Activated CD8-positive, alpha-beta memory T cell treated with anti-CD3 and anti-CD28 coated beads, Interleukin-2, amount 10 ng/mL, durations not matched to agents 7 days and 5 days (primary cell): ENCODE results near the gene NGEF. TPM values are rescaled to one million over a fixed set of nuclear protein-coding genes. Genes with fewer than 3 reads are reported as not detected.

Experiments used
- ATAC-seq: fragments of 150-1000 bp; cut with Tn5 transposase; one replicate; pipeline ENCODE4 v1.10.0; 2021; ENCODE audit warnings: moderate library complexity
- CTCF ChIA-PET: fragments of 350-600 bp; sonication (Branson Sonifier 250); formaldehyde crosslinking; loops from one replicate; lab custom pipeline; 2021; ENCODE audit warnings: antibody characterized with exemption; lab: Charles Lee
- DNase-seq: peaks from one replicate; pipeline ENCODE4 v3.0.0-alpha.2; 2020
- H3K27ac Mint-ChIP-seq: one replicate; pipeline ENCODE4 v1.8.0; 2021; ENCODE audit warnings: mild to moderate bottlenecking, mixed read lengths
- H3K27me3 Mint-ChIP-seq: one replicate; pipeline ENCODE4 v1.8.0; 2021; ENCODE audit warnings: mixed read lengths
- H3K36me3 Mint-ChIP-seq: one replicate; pipeline ENCODE4 v1.8.0; 2021; ENCODE audit warnings: mild to moderate bottlenecking, mixed read lengths
- H3K4me1 Mint-ChIP-seq: one replicate; pipeline ENCODE4 v1.8.0; 2021; ENCODE audit warnings: mixed read lengths
- H3K4me3 Mint-ChIP-seq: one replicate; pipeline ENCODE4 v1.8.0; 2021; ENCODE audit warnings: mild to moderate bottlenecking, moderate library complexity, mixed read lengths
- H3K9me3 Mint-ChIP-seq: one replicate; pipeline ENCODE4 v1.8.0; 2022; ENCODE audit warnings: low read depth, mixed read lengths
- total RNA-seq, 2 experiments: library from RNA; stranded (reverse); gene quantifications; one replicate each; pipeline ENCODE4 v1.2.3, GENCODE V29; 2021

NGEF gene
- total RNA-seq, 2 experiments from 2014 or later, result not detected

DNA sequence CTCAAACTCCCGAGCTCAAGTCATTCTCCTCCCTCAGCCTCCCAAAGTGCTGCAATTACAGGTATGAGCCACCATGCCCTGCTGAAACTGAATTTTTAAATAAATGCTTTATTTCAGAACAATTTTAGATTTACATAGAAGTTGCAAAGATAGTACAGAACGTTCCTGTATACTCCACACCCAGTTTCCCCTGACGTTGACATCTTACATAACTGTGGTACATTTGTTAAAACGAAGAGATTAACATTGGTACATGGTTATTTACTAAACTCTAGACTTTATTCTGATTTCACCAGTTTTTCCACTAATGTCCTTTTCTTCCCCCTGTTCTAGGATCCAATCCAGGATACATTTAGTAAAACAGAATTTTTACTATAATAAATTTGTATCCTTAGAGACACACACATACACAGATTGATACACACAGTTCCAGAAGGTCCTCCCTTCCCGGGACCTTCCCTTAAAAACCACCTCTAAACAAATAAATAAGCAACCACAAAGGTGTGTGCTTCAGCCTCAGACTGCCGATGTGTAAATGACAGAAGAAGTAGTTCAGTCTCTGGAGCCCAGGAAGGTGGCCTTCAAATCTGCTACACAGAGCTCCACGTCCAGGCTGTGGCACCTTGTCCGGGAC lies 26.3 kb upstream of the NGEF start:
- Mint-ChIP-seq H3K4me1 (no peaks in the 10 kb centered on the region), H3K4me3 (no peak overlapping the region), H3K27ac (no peak overlapping the region), H3K27me3 (peaks cover 3% of the 10 kb centered on the region), H3K9me3 (no peaks in the 10 kb centered on the region), H3K36me3 (no peaks in the 10 kb centered on the region)
- CTCF ChIA-PET, result interaction anchor here (0.7 to 1.6 kb wide), 3 partner anchors 10 to 282 kb away, joined by 3 read pairs; no protein-coding TSS in a partner anchor
- ATAC-seq, result no peak
- DNase-seq, result no peak

DNA sequence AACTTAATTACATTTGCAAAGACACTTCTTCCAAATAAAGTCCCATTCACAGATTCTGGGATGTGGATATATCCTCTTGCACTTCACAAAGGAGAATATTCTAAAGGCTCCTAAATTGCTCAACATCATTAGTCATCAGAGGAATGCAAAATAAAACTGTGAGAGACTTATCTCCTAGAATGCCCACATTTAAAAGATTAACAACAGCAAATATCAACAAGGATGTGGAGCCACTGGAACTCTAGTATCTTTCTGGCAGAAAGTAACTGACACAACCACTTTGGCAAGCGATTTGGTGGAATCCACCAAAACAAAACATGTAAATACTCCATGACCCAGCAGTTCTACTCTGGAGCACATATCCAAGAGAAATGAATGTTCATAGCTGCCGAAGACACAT lies 24.0 kb upstream of the NGEF start:
- Mint-ChIP-seq H3K4me1 (no peaks in the 10 kb centered on the region), H3K27ac (no peak overlapping the region), H3K36me3 (no peaks in the 10 kb centered on the region), H3K27me3 (no peaks in the 10 kb centered on the region), H3K9me3 (no peaks in the 10 kb centered on the region), H3K4me3 (no peak overlapping the region)
- DNase-seq, result no peak
- ATAC-seq, result no peak
- CTCF ChIA-PET, result no interaction called here

DNA sequence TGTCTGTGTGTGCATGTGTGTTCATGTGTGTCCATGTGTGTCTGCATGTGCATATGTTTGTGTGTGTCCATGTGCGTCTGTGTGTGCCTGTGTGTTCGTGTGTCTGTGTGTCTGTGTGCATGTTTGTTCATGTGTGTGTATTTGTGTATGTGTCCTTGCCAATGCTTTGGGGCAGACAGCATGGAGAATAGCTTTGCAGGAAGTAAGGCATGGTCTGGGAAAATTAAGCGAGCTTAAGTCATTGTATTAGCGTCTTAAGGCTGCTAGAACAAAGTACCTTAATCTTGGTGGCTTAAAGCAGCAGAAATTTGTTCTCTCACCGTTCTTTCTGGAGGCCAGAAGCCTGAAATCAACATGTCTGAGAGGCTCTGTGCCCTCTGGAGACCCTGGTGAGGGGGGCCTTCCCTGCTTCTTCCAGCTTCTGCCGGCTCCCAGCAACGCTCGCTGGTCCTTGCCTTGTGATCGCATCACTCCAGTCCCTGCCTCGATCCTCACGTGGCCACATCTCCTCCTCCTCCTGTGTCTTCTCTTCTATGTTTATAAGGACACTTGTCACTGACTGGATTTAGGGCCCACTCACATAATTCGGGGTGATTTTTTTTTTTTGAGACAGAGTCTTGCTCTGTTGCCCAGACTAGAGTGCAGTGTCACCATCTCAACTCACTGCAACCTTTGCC lies 23.2 kb upstream of the NGEF start:
- DNase-seq, result no peak
- Mint-ChIP-seq H3K27me3 (no peaks in the 10 kb centered on the region), H3K27ac (no peak overlapping the region), H3K4me3 (no peak overlapping the region), H3K4me1 (no peaks in the 10 kb centered on the region), H3K9me3 (no peaks in the 10 kb centered on the region), H3K36me3 (no peaks in the 10 kb centered on the region)
- CTCF ChIA-PET, result no interaction called here
- ATAC-seq, result no peak

DNA sequence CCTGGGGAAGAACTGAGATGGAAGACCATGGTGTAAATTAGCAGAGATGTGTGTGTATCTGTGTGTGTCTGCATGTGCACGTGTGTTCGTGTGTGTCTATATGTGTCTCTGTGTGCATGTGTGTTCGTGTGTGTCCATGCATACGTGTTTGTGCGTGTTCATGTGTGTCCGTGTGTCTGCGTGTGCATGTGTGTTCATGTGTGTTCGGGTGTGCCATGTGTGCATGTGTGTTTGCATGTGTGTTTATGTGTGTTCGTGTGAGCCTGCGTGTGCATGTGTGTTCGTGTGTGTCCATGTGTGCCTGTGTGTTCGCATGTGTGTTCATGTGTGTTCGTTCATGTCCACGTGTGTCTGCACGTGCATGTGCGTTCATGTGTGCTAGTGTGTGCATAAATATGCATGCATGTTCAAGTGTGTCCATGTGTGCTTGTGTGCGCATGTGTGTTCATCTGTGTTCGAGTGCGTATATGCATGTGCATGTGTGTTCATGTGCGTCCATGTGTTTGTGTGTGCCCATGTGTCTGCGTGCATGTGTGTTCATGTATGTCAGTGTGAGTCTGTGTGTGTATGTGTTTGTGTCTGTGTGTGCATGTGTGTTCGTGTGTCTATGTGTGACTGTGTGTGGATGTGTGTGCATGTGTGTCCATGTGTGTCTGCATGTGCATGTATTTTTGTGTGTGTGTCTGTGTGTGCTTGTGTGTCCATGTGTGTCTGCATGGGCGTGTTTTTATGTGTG lies 22.5 kb upstream of the NGEF start:
- no peaks in the 10 kb centered on the region for H3K36me3 Mint-ChIP-seq
- ATAC-seq (no peak), DNase-seq (no peak)
- CTCF ChIA-PET, result no interaction called here
- H3K9me3 Mint-ChIP-seq, result no peaks in the 10 kb centered on the region
- H3K4me1 Mint-ChIP-seq, result no peaks in the 10 kb centered on the region
- H3K27ac Mint-ChIP-seq, result no peak overlapping the region
- no peak overlapping the region for H3K4me3 Mint-ChIP-seq
- H3K27me3 Mint-ChIP-seq, result no peaks in the 10 kb centered on the region

DNA sequence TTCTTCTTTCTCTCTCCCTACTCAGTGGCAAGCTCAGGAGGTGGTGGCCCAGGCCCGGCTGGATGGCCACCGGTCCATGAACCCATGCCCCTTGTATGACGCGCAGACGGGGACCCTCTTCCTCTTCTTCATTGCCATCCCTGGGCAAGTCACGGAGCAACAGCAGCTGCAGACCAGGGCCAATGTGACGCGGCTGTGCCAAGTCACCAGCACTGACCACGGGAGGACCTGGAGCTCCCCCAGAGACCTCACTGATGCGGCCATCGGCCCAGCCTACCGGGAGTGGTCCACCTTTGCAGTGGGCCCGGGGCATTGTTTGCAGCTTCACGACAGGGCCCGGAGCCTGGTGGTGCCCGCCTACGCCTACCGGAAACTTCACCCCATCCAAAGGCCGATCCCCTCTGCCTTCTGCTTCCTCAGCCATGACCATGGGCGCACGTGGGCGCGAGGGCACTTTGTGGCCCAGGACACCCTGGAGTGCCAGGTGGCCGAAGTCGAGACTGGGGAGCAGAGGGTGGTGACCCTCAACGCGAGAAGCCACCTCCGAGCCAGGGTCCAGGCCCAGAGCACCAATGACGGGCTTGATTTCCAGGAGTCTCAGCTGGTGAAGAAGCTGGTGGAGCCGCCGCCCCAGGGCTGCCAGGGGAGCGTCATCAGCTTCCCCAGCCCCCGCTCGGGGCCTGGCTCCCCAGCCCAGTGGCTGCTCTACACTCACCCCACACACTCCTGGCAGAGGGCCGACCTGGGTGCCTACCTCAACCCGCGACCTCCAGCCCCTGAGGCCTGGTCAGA lies 21.2 kb upstream of the NGEF start:
- no peaks in the 10 kb centered on the region for H3K4me1 Mint-ChIP-seq
- no peak overlapping the region for H3K27ac Mint-ChIP-seq
- no peaks in the 10 kb centered on the region for H3K9me3 Mint-ChIP-seq
- H3K36me3 Mint-ChIP-seq, result no peaks in the 10 kb centered on the region
- no peaks in the 10 kb centered on the region for H3K27me3 Mint-ChIP-seq
- CTCF ChIA-PET, result no interaction called here
- DNase-seq, result no peak
- no peak overlapping the region for H3K4me3 Mint-ChIP-seq
- no peak for ATAC-seq

DNA sequence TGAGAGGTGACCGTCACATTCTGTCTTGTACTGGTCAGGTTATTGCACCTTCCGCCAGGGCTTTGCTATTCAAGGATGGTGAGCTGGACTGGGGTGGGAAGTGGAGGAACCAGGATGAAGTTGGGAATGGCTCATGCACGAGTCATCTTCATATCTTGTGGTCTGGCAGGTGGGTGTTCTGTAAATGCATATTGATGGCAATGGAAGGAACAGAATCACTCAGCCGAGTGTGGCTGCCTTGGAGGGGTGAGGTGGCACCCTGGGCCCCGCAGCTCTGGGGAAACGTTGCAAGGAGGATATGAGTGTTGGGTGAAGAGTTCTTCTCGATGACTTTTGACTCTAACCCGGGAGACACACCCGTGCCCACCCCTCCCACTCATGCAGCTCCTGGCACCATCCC lies 20.6 kb upstream of the NGEF start:
- CTCF ChIA-PET, result interaction anchor here (3.3 kb wide), 1 partner anchor 20 kb away, joined by 12 read pairs; no protein-coding TSS in a partner anchor
- H3K36me3 Mint-ChIP-seq, result no peaks in the 10 kb centered on the region
- H3K27me3 Mint-ChIP-seq, result no peaks in the 10 kb centered on the region
- ATAC-seq (no peak), DNase-seq (no peak)
- H3K9me3 Mint-ChIP-seq, result no peaks in the 10 kb centered on the region
- no peak overlapping the region for H3K4me3 Mint-ChIP-seq
- H3K27ac Mint-ChIP-seq, result no peak overlapping the region
- H3K4me1 Mint-ChIP-seq, result no peaks in the 10 kb centered on the region

DNA sequence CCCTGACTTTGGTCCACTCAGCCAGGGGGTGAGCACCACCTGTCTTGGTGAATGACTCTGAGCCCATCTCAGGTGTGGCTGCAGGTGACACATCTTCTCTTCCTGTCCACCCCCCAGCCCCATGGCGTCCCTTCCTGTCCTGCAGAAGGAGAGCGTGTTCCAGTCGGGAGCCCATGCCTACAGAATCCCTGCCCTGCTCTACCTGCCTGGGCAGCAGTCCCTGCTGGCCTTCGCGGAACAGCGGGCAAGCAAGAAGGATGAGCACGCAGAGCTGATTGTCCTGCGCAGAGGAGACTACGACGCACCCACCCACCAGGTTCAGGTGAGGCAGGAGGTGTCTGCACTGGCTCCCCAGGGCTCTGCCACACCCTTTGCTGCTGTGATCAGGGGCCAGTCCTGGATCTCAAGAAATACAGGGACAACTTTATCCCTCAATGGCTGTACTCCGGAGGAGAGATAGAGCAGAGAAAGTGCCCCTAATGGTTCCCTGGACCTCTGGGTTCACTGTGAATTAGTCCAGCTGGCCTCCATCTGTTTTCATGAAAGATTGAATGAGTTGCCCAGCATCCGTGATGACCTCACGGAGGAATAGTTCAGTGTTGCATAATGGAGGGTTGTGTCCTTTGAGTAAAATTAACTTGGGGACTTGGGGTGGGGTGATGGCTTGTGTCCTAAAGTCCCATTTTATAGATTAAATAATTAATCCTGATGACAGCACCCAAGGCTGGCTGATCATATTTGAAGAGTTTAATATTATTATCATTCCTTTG lies 19.7 kb upstream of the NGEF start, which contains the start of gene NEU2:
NEU2 (plus strand) TSS at position 122 of the 770 bp plus-strand sequence; CDS start at position 122, 0 bp downstream.
- Mint-ChIP-seq H3K9me3 (no peaks in the 10 kb centered on the region), H3K27me3 (peaks cover 4% of the 10 kb centered on the region), H3K36me3 (no peaks in the 10 kb centered on the region), H3K4me1 (no peaks in the 10 kb centered on the region), H3K4me3 (no peak within 1 kb of the TSS), H3K27ac (no peak within 1 kb of the TSS)
- no peak for DNase-seq
- CTCF ChIA-PET, result interaction anchor here (3.3 kb wide), 1 partner anchor 21 kb away, joined by 12 read pairs; no protein-coding TSS in a partner anchor
- no peak for ATAC-seq

DNA sequence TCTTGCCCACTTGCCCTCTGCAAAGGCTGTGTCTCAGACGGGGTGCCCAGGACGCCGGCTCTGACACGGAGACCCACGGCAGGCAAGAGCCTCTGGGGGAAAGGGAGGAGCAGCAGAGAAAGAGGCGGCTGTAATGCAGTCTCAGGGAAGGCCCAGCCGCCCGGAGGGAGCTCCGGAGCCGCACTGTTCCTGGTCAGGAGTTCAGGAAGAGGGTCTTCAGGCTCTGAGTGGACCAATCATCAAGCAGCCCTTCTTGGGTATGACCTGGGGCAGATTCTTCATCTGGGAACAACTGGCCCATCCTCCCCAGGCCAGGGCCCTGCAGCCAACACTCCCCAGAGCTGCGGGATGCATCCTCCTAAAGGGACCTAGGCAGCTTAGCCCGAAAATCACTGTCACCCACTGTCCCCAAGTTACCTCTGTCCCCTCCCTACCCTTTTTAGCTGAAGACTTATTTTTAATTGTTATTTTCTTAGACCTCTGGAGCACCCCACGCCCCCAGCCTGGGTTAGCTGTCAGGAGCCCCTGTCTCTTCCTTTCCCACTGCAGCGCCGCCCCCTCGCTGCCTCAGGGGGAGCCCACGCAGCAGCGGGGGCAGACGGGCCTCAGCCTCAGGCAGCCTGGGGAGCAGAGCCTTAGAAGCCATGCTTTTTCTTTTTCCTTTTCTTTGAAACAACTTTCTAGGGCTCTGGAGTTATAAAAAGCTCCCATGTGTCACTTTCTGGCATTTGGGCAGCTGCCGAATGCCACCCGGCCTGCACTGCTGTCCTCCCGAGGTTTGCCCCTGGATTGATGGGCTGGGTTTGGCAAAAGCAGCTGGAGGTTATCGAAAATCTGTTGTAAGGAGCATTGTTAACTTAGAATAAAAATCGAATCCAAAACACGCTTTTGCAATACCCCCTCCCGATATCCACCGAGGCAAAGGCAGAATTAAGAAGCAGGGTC lies 18.8 kb upstream of the NGEF start:
- DNase-seq (no peak), ATAC-seq (no peak)
- H3K9me3 Mint-ChIP-seq, result no peaks in the 10 kb centered on the region
- peaks cover 4% of the 10 kb centered on the region for H3K27me3 Mint-ChIP-seq
- H3K36me3 Mint-ChIP-seq, result no peaks in the 10 kb centered on the region
- no peaks in the 10 kb centered on the region for H3K4me1 Mint-ChIP-seq
- CTCF ChIA-PET, result interaction anchor here (0.9 to 3.3 kb wide), 2 partner anchors 15 to 22 kb away, joined by 3 to 12 read pairs; no protein-coding TSS in a partner anchor
- H3K27ac Mint-ChIP-seq, result no peak overlapping the region
- no peak overlapping the region for H3K4me3 Mint-ChIP-seq

DNA sequence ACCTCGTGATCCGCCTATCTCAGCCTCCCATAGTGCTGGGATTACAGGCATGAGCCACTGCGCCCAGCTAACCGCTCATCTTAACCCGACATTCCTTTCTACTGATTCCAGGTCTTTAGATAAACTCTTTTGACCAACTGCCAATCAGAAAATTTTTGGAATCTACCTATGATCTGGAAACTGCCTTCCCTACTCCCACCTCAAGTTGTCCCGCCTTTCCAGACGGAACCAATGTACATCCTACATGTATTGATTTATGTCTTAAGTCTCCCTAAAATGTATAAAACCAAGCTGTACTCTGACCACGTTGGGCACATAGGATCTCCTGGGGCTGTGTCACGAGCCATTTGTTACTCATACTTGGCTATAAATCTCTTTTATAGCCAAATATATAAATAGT lies 16.3 kb upstream of the NGEF start:
- Mint-ChIP-seq H3K4me3 (no peak overlapping the region), H3K4me1 (no peaks in the 10 kb centered on the region), H3K27me3 (peaks cover 4% of the 10 kb centered on the region), H3K27ac (no peak overlapping the region), H3K36me3 (no peaks in the 10 kb centered on the region), H3K9me3 (no peaks in the 10 kb centered on the region)
- DNase-seq, result no peak
- CTCF ChIA-PET, result interaction anchor here (0.6 to 2.0 kb wide), 11 partner anchors 9 to 270 kb away, joined by 3 to 9 read pairs (median 3); partner anchors contain the start of gene INPP5D
- no peak for ATAC-seq

DNA sequence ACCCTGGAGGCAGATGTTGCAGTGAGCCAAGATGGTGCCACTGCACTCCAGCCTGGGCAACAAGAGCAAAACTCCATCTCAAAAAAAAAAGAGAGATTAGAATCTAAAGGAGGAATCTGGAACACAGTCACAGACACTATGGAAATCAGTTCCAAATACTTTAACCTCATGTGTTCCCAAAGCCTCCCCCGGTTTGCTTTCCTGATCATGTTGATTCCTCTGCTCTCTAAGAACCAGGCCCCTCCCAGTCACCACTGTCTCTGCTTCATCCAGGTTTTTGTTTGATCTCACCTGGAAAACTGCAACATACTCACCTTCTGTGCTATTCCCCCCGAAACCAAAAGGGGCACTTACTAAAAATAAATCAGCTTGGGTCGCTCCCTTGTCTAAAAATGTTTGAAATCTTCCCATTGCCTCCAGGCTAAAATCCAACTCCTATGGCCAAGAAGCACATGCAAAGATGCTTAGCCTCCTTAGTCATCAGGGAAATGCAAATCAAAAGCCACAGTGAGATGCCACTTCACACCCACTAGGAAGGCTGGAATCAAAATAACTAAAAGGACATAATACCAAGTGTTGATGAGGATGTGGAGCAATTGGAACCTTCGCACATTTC lies 13.2 kb upstream of the NGEF start:
- H3K27me3 Mint-ChIP-seq, result peaks cover 4% of the 10 kb centered on the region
- CTCF ChIA-PET, result no interaction called here
- H3K4me1 Mint-ChIP-seq, result no peaks in the 10 kb centered on the region
- ATAC-seq (no peak), DNase-seq (no peak)
- H3K27ac Mint-ChIP-seq, result no peak overlapping the region
- H3K36me3 Mint-ChIP-seq, result no peaks in the 10 kb centered on the region
- no peak overlapping the region for H3K4me3 Mint-ChIP-seq
- H3K9me3 Mint-ChIP-seq, result no peaks in the 10 kb centered on the region

DNA sequence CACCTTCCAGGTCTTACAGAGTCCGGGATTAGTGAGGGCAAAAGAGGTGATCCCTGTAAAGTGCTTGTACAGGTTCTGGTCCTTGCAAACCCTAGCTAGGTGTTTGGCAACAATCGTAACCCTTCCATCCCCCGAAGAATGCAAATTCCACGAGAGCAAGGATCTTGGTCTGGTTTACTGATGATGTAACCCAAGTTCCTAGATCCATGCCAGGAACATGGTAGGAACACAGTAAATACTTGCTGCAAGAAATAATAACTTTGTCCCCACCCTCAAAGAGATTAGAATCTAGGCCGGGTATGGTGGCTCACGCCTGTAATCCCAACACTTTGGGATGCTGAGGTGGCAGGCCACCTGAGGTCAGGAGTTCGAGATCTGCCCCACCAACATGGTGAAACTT lies 12.7 kb upstream of the NGEF start:
- H3K36me3 Mint-ChIP-seq, result no peaks in the 10 kb centered on the region
- no peak for DNase-seq
- no peak overlapping the region for H3K27ac Mint-ChIP-seq
- no peaks in the 10 kb centered on the region for H3K9me3 Mint-ChIP-seq
- no peak overlapping the region for H3K4me3 Mint-ChIP-seq
- H3K4me1 Mint-ChIP-seq, result no peaks in the 10 kb centered on the region
- no peak for ATAC-seq
- CTCF ChIA-PET, result no interaction called here
- peaks cover 4% of the 10 kb centered on the region for H3K27me3 Mint-ChIP-seq
